Activated CD4-positive, alpha-beta memory T cell treated with anti-CD3 and anti-CD28 coated beads, Interleukin-2, amount 10 ng/mL, durations not matched to agents 7 days and 5 days (primary cell): ENCODE data around the gene ZNF608. TPM values are rescaled to one million over a fixed set of nuclear protein-coding genes. Genes with fewer than 3 reads are reported as not detected.

Source experiments
- CTCF ChIA-PET: fragments of 350-600 bp; sonication (Branson Sonifier 250); formaldehyde crosslinking; loops from one replicate; lab custom pipeline; 2021; ENCODE audit warnings: antibody characterized with exemption, inconsistent platforms; lab: Charles Lee
- POLR2A ChIA-PET: fragments of 350-600 bp; sonication (Branson Sonifier 250); formaldehyde crosslinking; loops from one replicate; lab custom pipeline; 2021; ENCODE audit warnings: antibody characterized with exemption; lab: Charles Lee
- DNase-seq: peaks from one replicate; pipeline ENCODE4 v3.0.0-alpha.2; 2020
- H3K27ac Mint-ChIP-seq: one replicate; pipeline ENCODE4 v1.8.0; 2021; ENCODE audit warnings: mild to moderate bottlenecking, mixed read lengths
- H3K27me3 Mint-ChIP-seq: one replicate; pipeline ENCODE4 v1.8.0; 2021; ENCODE audit warnings: mixed read lengths
- H3K36me3 Mint-ChIP-seq: one replicate; pipeline ENCODE4 v1.8.0; 2021; ENCODE audit warnings: low read depth, mixed read lengths
- H3K4me1 Mint-ChIP-seq: one replicate; pipeline ENCODE4 v1.8.0; 2021; ENCODE audit warnings: mixed read lengths
- H3K4me3 Mint-ChIP-seq: one replicate; pipeline ENCODE4 v1.8.0; 2021; ENCODE audit warnings: mild to moderate bottlenecking, mixed read lengths
- H3K9me3 Mint-ChIP-seq: one replicate; pipeline ENCODE4 v1.8.0; 2021; ENCODE audit warnings: mixed read lengths
- total RNA-seq, 2 experiments: library from RNA; stranded (reverse); gene quantifications; one replicate each; pipeline ENCODE4 v1.2.3, GENCODE V29; 2021

The ZNF608 gene
- total RNA-seq, 2 experiments from 2014 or later: not detected

GRCh38 chr5:124707520-124707919 is 38.9 kb downstream of the ZNF608 start:
- ChIA-PET CTCF (no interaction called here), POLR2A (no interaction called here)
- Mint-ChIP-seq H3K36me3 (no peaks in the 10 kb centered on the region), H3K27me3 (no peaks in the 10 kb centered on the region), H3K27ac (no peak overlapping the region), H3K9me3 (no peaks in the 10 kb centered on the region), H3K4me3 (no peak overlapping the region), H3K4me1 (no peaks in the 10 kb centered on the region)
- DNase-seq: no peak

- Mint-ChIP-seq H3K27ac (no peak overlapping the region), H3K9me3 (no peaks in the 10 kb centered on the region), H3K4me1 (no peaks in the 10 kb centered on the region), H3K36me3 (no peaks in the 10 kb centered on the region), H3K27me3 (no peaks in the 10 kb centered on the region), H3K4me3 (no peak overlapping the region)
- CTCF ChIA-PET: no interaction called here
- POLR2A ChIA-PET: no interaction called here
- DNase-seq: no peak
Measured at GRCh38 chr5:124706729-124707361, 39.6 kb downstream of the ZNF608 start.

- Mint-ChIP-seq H3K9me3 (no peaks in the 10 kb centered on the region), H3K4me3 (no peak overlapping the region), H3K36me3 (no peaks in the 10 kb centered on the region), H3K4me1 (no peaks in the 10 kb centered on the region), H3K27me3 (no peaks in the 10 kb centered on the region), H3K27ac (no peak overlapping the region)
- POLR2A ChIA-PET: no interaction called here
- CTCF ChIA-PET: no interaction called here
- DNase-seq: no peak
Measured at GRCh38 chr5:124706051-124706450, 40.4 kb downstream of the ZNF608 start.

GRCh38 chr5:124705577-124705976 is 40.9 kb downstream of the ZNF608 start:
- H3K36me3 Mint-ChIP-seq: no peaks in the 10 kb centered on the region
- no peaks in the 10 kb centered on the region for H3K9me3 Mint-ChIP-seq
- POLR2A ChIA-PET: no interaction called here
- no peak for DNase-seq
- H3K4me3 Mint-ChIP-seq: no peak overlapping the region
- no peaks in the 10 kb centered on the region for H3K27me3 Mint-ChIP-seq
- no peaks in the 10 kb centered on the region for H3K4me1 Mint-ChIP-seq
- CTCF ChIA-PET: no interaction called here
- no peak overlapping the region for H3K27ac Mint-ChIP-seq

- DNase-seq: no peak
- Mint-ChIP-seq H3K4me3 (no peak overlapping the region), H3K9me3 (no peaks in the 10 kb centered on the region), H3K27ac (no peak overlapping the region), H3K36me3 (no peaks in the 10 kb centered on the region), H3K4me1 (no peaks in the 10 kb centered on the region), H3K27me3 (no peaks in the 10 kb centered on the region)
- CTCF ChIA-PET: no interaction called here
- POLR2A ChIA-PET: no interaction called here
Measured at GRCh38 chr5:124704594-124705284, 41.7 kb downstream of the ZNF608 start.

DNA sequence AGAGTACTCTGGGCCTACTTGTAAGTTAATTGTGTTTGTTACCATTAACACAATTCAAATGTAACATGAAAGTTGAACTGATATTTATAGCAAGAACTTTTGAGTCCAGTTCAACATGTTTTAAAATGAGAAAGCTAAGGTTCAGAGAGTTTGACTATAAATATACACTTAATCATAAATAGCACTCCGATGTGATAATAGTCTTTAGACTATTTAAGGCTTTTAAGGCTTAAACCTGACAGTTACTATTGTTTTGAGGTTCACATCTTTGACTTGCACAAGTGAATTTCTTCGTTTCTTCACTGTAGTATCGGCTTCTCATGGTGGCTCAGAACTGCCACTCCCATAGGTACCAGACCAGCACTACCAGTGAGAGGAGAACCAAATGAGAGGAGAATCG is 42.4 kb downstream of the ZNF608 start:
- POLR2A ChIA-PET: no interaction called here
- CTCF ChIA-PET: no interaction called here
- Mint-ChIP-seq H3K4me3 (no peak overlapping the region), H3K4me1 (no peaks in the 10 kb centered on the region), H3K9me3 (no peaks in the 10 kb centered on the region), H3K27ac (no peak overlapping the region), H3K27me3 (no peaks in the 10 kb centered on the region), H3K36me3 (no peaks in the 10 kb centered on the region)
- DNase-seq: no peak

DNA sequence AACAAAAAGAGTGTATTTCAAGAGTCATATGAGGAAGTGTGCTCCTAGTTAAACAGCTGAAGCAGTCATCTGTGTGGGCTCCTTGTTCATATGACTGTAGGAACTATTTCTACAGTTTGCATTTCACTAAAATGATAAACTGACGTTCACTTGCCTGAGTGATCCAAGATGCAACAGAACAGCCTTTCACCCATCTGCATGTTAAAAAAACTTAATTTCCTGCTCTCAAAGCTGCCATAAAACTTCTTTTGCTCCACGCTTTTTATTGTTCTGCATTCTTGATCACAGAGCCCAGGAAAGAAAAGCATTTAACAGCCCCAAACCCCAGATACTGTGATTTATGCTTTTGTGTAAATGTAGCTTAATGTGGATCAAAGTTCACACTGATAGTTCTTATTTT is 43.9 kb downstream of the ZNF608 start:
- Mint-ChIP-seq H3K36me3 (no peaks in the 10 kb centered on the region), H3K4me1 (no peaks in the 10 kb centered on the region), H3K27me3 (no peaks in the 10 kb centered on the region), H3K9me3 (no peaks in the 10 kb centered on the region), H3K4me3 (no peak overlapping the region), H3K27ac (no peak overlapping the region)
- ChIA-PET POLR2A (no interaction called here), CTCF (no interaction called here)
- DNase-seq: no peak

DNA sequence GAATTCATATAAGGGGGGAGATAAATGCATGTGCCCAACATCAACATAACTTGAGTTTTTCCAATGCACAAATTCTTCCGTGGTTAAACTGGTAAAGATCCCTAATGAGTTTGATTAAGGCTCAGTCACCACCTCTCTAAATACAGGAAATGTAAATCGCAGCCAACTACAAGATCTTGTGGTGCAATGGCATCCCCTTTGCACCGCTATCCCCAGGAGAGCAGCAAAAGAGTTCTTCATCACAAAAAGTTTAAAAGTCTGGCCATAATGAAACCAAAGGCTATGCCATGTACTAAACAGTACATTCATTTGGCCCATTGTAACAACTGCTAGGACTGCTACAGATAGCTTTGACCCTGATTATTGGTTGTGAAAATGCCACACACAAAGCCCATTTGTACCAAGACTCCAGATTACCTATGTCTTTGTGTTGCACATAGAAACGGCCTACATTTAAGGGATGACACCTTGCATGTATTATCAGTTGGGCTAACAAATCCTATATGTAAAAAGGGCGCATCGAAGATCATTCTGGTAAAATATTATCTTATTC is 44.5 kb downstream of the ZNF608 start:
- Mint-ChIP-seq H3K36me3 (no peaks in the 10 kb centered on the region), H3K9me3 (no peaks in the 10 kb centered on the region), H3K27me3 (no peaks in the 10 kb centered on the region), H3K4me1 (no peaks in the 10 kb centered on the region), H3K27ac (no peak overlapping the region), H3K4me3 (no peak overlapping the region)
- DNase-seq: no peak
- CTCF ChIA-PET: no interaction called here
- POLR2A ChIA-PET: no interaction called here

DNA sequence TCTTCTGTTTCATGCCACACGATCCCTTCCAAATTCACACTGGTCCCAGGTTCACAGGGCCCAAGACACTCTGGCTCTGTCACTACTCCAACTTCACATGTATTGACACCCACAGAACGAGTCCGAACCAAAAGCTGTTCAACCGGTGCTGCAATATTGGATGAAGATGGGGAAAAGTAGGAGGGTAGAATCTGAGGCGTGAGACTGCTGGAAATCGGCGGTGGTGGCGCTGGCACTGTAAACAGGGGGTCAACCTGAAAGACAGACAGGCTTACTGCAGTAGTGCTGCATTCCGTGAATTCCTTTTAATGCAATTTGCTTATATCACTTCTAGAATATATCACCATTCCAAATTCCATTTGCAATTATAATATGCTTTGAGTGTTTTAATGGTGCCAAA is 45.4 kb downstream of the ZNF608 start:
- POLR2A ChIA-PET: no interaction called here
- DNase-seq: no peak
- H3K9me3 Mint-ChIP-seq: peaks cover 3% of the 10 kb centered on the region

GRCh38 chr5:124700333-124700732 is 46.1 kb downstream of the ZNF608 start:
- CTCF ChIA-PET: no interaction called here
- Mint-ChIP-seq H3K4me1 (no peaks in the 10 kb centered on the region), H3K4me3 (no peak overlapping the region), H3K27me3 (no peaks in the 10 kb centered on the region), H3K36me3 (no peaks in the 10 kb centered on the region), H3K27ac (no peak overlapping the region), H3K9me3 (peaks cover 3% of the 10 kb centered on the region)
- DNase-seq: no peak
- POLR2A ChIA-PET: no interaction called here

More for the DNA sequence above, 45.4 kb downstream of the ZNF608 start:
- no peaks in the 10 kb centered on the region for H3K4me1 Mint-ChIP-seq
- H3K27ac Mint-ChIP-seq: no peak overlapping the region
- H3K36me3 Mint-ChIP-seq: no peaks in the 10 kb centered on the region
- CTCF ChIA-PET: no interaction called here
- no peak overlapping the region for H3K4me3 Mint-ChIP-seq
- no peaks in the 10 kb centered on the region for H3K27me3 Mint-ChIP-seq

- H3K9me3 Mint-ChIP-seq: peaks cover 3% of the 10 kb centered on the region
- ChIA-PET POLR2A (no interaction called here), CTCF (no interaction called here)
- no peaks in the 10 kb centered on the region for H3K36me3 Mint-ChIP-seq
- H3K27ac Mint-ChIP-seq: no peak overlapping the region
- no peak overlapping the region for H3K4me3 Mint-ChIP-seq
- no peaks in the 10 kb centered on the region for H3K4me1 Mint-ChIP-seq
- H3K27me3 Mint-ChIP-seq: no peaks in the 10 kb centered on the region
- no peak for DNase-seq
Measured at GRCh38 chr5:124698770-124699169, 47.7 kb downstream of the ZNF608 start.

GRCh38 chr5:124697933-124698591 is 48.4 kb downstream of the ZNF608 start:
- no peak for DNase-seq
- H3K9me3 Mint-ChIP-seq: peaks cover 3% of the 10 kb centered on the region
- ChIA-PET POLR2A (no interaction called here), CTCF (no interaction called here)
- no peak overlapping the region for H3K27ac Mint-ChIP-seq
- no peaks in the 10 kb centered on the region for H3K27me3 Mint-ChIP-seq
- H3K36me3 Mint-ChIP-seq: no peaks in the 10 kb centered on the region
- H3K4me3 Mint-ChIP-seq: no peak overlapping the region
- no peaks in the 10 kb centered on the region for H3K4me1 Mint-ChIP-seq

- Mint-ChIP-seq H3K27me3 (no peaks in the 10 kb centered on the region), H3K27ac (no peak overlapping the region)
- POLR2A ChIA-PET: no interaction called here
Measured at GRCh38 chr5:124697501-124697900, 48.9 kb downstream of the ZNF608 start.

More at GRCh38 chr5:124697501-124697900, 48.9 kb downstream of the ZNF608 start:
- Mint-ChIP-seq H3K36me3 (no peaks in the 10 kb centered on the region), H3K4me3 (no peak overlapping the region), H3K9me3 (peaks cover 3% of the 10 kb centered on the region), H3K4me1 (no peaks in the 10 kb centered on the region)
- CTCF ChIA-PET: no interaction called here
- no peak for DNase-seq
